GM12878 (cell line): ENCODE results near the gene PRDM16. TPM values are rescaled to one million over a fixed set of nuclear protein-coding genes. Genes with fewer than 3 reads are reported as not detected.

Experiments used
- ATAC-seq: fragments of 200-7000 bp; cut with Tn5 transposase; 3 replicates; pipeline ENCODE4 v1.9.1; 2020; ENCODE audit warnings: mild to moderate bottlenecking, moderate library complexity
- BruUV-seq: library from RNA; stranded (reverse); fragments of 400-500 nt; replicated peaks from 2 replicates; lab custom pipeline; 2021; lab: Mats Ljungman, UMichigan
- CTCF ChIA-PET: fragments of 300-600 bp; sonication (Branson Sonifier 250); formaldehyde crosslinking; extraction: SDS; loops from one replicate; lab custom pipeline; 2021; ENCODE audit warnings: inconsistent platforms; lab: Yijun Ruan, JAX
- POLR2A ChIA-PET: fragments of 350-600 bp; formaldehyde crosslinking; extraction: SDS; loops from one replicate; lab custom pipeline; 2021; ENCODE audit warnings: inconsistent platforms; lab: Charles Lee
- RAD21 ChIA-PET: fragments of 300-600 bp; sonication (Branson Sonifier 250); formaldehyde crosslinking; loops from one replicate; lab custom pipeline; 2023; ENCODE audit warnings: antibody characterized with exemption; ENCODE audit not compliant: unreplicated experiment; lab: Charles Lee
- SMC1A ChIA-PET: fragments of 300-600 bp; sonication (Branson Sonifier 250); formaldehyde crosslinking; loops from one replicate; lab custom pipeline; 2023; ENCODE audit not compliant: unreplicated experiment, uncharacterized antibody; lab: Charles Lee
- DNase-seq: peaks from one replicate; pipeline ENCODE4 v3.0.0-alpha.2; 2011; ENCODE audit warnings: low read depth, low spot score
- FAIRE-seq: peaks from 3 replicates; lab custom pipeline; 2011; peaks lifted over from hg19 to GRCh38; lab: Jason Lieb, UNC
- H2AFZ ChIP-seq: 2 replicates; pipeline ENCODE4 v1.6.0; 2011; ENCODE audit warnings: low read depth, low read length, control low read depth; ENCODE audit not compliant: control insufficient read depth
- H3K27ac ChIP-seq: 2 replicates; pipeline ENCODE4 v1.5.1; 2011; ENCODE audit warnings: control low read depth; ENCODE audit not compliant: control insufficient read depth, insufficient read depth
- H3K27me3 ChIP-seq, 2 experiments: replicated peaks in 1 of 2; 2 replicates each; pipeline versions ENCODE4 v1.6.0 to v1.6.1; 2011; ENCODE audit warnings: low read length in 1 of 2; ENCODE audit not compliant: control insufficient read depth in 2 of 2, insufficient read depth in 2 of 2
- H3K36me3 ChIP-seq, 2 experiments: 2 replicates each; pipeline ENCODE4 v1.5.1; 2011; ENCODE audit warnings: low read length in 1 of 2; ENCODE audit not compliant: control insufficient read depth in 2 of 2, insufficient read depth in 2 of 2
- H3K4me1 ChIP-seq: 2 replicates; pipeline ENCODE4 v1.6.1; 2011; ENCODE audit warnings: mild to moderate bottlenecking, low read length, moderate library complexity, mixed read lengths; ENCODE audit not compliant: control insufficient read depth, insufficient read depth
- H3K4me2 ChIP-seq: 2 replicates; pipeline ENCODE4 v1.6.0; 2011; ENCODE audit warnings: control low read depth; ENCODE audit not compliant: control insufficient read depth, insufficient read depth
- H3K4me3 ChIP-seq: fragments of 200-600 bp; sonication (generic); 2 replicates; pipeline ENCODE4 v1.5.1; 2016
- H3K79me2 ChIP-seq: 2 replicates; pipeline ENCODE4 v1.6.0; 2011; ENCODE audit warnings: low read length; ENCODE audit not compliant: control insufficient read depth, insufficient read depth
- H3K9ac ChIP-seq: 2 replicates; pipeline ENCODE4 v1.8.0; 2011; ENCODE audit warnings: low read length, control low read depth, mixed read lengths; ENCODE audit not compliant: control insufficient read depth, insufficient read depth
- H3K9me3 ChIP-seq: replicated peaks from 3 replicates; pipeline ENCODE4 v1.5.1; 2011; ENCODE audit warnings: mild to moderate bottlenecking, low read length; ENCODE audit not compliant: control insufficient read depth, insufficient read depth
- H4K20me1 ChIP-seq: 2 replicates; pipeline ENCODE4 v1.6.0; 2011; ENCODE audit not compliant: control insufficient read depth, insufficient read depth
- CBX3 ChIP-seq: fragments of 200-600 bp; sonication (generic); IDR thresholded peaks from 2 replicates; pipeline ENCODE4 v1.6.1; 2016; ENCODE audit warnings: low read depth, borderline replicate concordance
- CHD2 ChIP-seq: IDR thresholded peaks from 2 replicates; pipeline ENCODE4 v1.6.1; 2011; ENCODE audit warnings: low read depth, low read length, improper control_type of control experiment, borderline replicate concordance
- EED ChIP-seq: sonication (generic); IDR thresholded peaks from 2 replicates; pipeline ENCODE4 v1.6.1; 2016; ENCODE audit warnings: antibody characterized with exemption, low read depth
- NFXL1 ChIP-seq: fragments of 450-650 bp; IDR thresholded peaks from 2 replicates; pipeline ENCODE4 v1.6.1; 2017; ENCODE audit warnings: antibody characterized with exemption, mild to moderate bottlenecking, borderline replicate concordance
- RAD21 ChIP-seq: IDR thresholded peaks from 2 replicates; pipeline ENCODE4 v1.6.1; 2011; ENCODE audit warnings: mild to moderate bottlenecking, low read depth, low read length, moderate library complexity; ENCODE audit not compliant: insufficient read depth
- SREBF2 ChIP-seq: IDR thresholded peaks from 2 replicates; pipeline ENCODE4 v1.6.1; 2012; ENCODE audit warnings: mild to moderate bottlenecking, low read length
- YBX1 ChIP-seq: fragments of 450-650 bp; IDR thresholded peaks from 2 replicates; pipeline ENCODE4 v1.6.1; 2016; ENCODE audit warnings: antibody characterized with exemption
- ZNF622 ChIP-seq: fragments of 450-650 bp; IDR thresholded peaks from 2 replicates; pipeline ENCODE4 v1.6.1; 2017; ENCODE audit warnings: mild to moderate bottlenecking, inconsistent platforms
- WGBS: methylation state at CpG from one replicate; pipeline ENCODE4 v1.1.6; 2016; ENCODE audit warnings: low lambda C conversion rate; ENCODE audit not compliant: insufficient replicate concordance, insufficient coverage; ENCODE audit errors: missing lambda C conversion rate; 5-methylcytosine and 5-hydroxymethylcytosine counted together
- in situ Hi-C: fragments of 300-500 bp; cut with MboI; formaldehyde crosslinking; loops from 9 replicates; pipeline ENCODE4 v1.14.3; 2018; ENCODE audit warnings: mixed read lengths
- intact Hi-C: fragments of 100-400 bp; cut with micrococcal nuclease; formaldehyde crosslinking; loops from one replicate; pipeline ENCODE4 v1.14.2; 2022; ENCODE audit not compliant: unreplicated experiment
- polyA plus RNA-seq, 11 experiments: library from polyadenylated mRNA; depleted of rRNA in 4 of 11; unstranded in 6 of 11; stranded (reverse) in 5 of 11; fragments of >200 nt; fragmentation: Nextera tagmentation in 4 of 11; fragmentation: Illumina TruSeq in 1 of 11; extraction: Ambion mirVana in 4 of 11; extraction: Trizol in 1 of 11; gene quantifications; 1 replicate in 1 of 11; 2 replicates in 10 of 11; pipeline versions ENCODE4 v1.2.1 to v1.2.3, GENCODE V29; 2011 to 2016; ENCODE audit warnings: inconsistent platforms in 2 of 11, missing spikeins in 2 of 11, low read depth in 1 of 11
- total RNA-seq, 4 experiments: library from RNA; depleted of rRNA in 3 of 4; stranded (reverse); fragments of >200 nt in 3 of 4; fragmentation: Illumina TruSeq in 1 of 4; extraction: Trizol in 1 of 4; gene quantifications; 2 replicates each; pipeline versions ENCODE4 v1.2.1 to v1.2.3, GENCODE V29; 2013 to 2021
- TF ChIP-seq, protein P1 (sequence below): fragments of 450-650 bp; formaldehyde crosslinking; IDR thresholded peaks from 2 replicates; pipeline ENCODE4 v1.4.0; 2020; ENCODE audit warnings: mild to moderate bottlenecking, moderate library complexity
- TF ChIP-seq, protein P2 (sequence below): IDR thresholded peaks from 2 replicates; pipeline ENCODE4 v1.6.1; 2011; ENCODE audit warnings: borderline replicate concordance, low read depth, mild to moderate bottlenecking, moderate library complexity, mixed read lengths, low read length; ENCODE audit not compliant: insufficient read depth; ENCODE audit errors: extremely low read length
- TF ChIP-seq, protein P3 (sequence below): fragments of 150-350 bp; IDR thresholded peaks from 2 replicates; pipeline ENCODE4 v1.6.1; 2016; ENCODE audit warnings: low read depth, low read length

The PRDM16 gene
- total and polyA plus RNA-seq, 10 of the 15 experiments (the other 5 are each of a cell fraction or from before 2014, with no cell fraction given): 0.03 TPM; not detected in 9

DNA sequence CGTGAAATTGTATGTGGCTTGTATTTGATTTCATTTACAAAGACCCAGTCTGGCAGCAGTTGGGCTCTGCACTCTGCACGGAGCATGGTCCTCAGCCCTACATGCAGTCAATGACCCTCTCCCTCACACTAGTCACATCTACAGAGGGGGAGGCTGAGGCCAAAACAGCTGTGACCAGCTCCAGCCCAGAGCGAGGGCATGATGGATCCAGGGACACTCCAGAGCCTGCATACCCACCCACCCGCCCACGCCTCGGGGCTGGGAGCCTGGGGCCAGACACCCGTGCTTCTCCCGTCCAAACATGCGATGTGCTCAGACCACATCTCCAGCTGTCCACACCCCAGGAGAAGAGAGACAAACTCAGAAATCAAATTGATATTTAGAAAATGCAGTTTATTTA, 14.0 kb upstream of the PRDM16 start:
- RAD21 ChIA-PET: no interaction called here
- Histone ChIP-seq H3K4me3 (no peak overlapping the region), H3K79me2 (no peaks in the 10 kb centered on the region), H3K27ac (no peak overlapping the region), H4K20me1 (no peaks in the 10 kb centered on the region), H2AFZ (no peak overlapping the region), H3K9ac (no peak overlapping the region), H3K27me3 (no peaks in the 10 kb centered on the region), H3K4me2 (no peak overlapping the region), H3K4me1 (no peaks in the 10 kb centered on the region), H3K9me3 (no peaks in the 10 kb centered on the region), H3K36me3 (no peaks in the 10 kb centered on the region)
- POLR2A ChIA-PET: no interaction called here
- in situ Hi-C loops: no loop called here
- 58% methylated on average over 8 of the region's 9 CpGs for WGBS
- intact Hi-C loops: no loop called here
- FAIRE-seq: no peak
- CTCF ChIA-PET: interaction anchor here (0.7 kb wide), 1 partner anchor 20 kb away, joined by 3 read pairs; no protein-coding TSS in a partner anchor
- TF ChIP-seq NFXL1: no peak
- TF ChIP-seq, protein P1, sequence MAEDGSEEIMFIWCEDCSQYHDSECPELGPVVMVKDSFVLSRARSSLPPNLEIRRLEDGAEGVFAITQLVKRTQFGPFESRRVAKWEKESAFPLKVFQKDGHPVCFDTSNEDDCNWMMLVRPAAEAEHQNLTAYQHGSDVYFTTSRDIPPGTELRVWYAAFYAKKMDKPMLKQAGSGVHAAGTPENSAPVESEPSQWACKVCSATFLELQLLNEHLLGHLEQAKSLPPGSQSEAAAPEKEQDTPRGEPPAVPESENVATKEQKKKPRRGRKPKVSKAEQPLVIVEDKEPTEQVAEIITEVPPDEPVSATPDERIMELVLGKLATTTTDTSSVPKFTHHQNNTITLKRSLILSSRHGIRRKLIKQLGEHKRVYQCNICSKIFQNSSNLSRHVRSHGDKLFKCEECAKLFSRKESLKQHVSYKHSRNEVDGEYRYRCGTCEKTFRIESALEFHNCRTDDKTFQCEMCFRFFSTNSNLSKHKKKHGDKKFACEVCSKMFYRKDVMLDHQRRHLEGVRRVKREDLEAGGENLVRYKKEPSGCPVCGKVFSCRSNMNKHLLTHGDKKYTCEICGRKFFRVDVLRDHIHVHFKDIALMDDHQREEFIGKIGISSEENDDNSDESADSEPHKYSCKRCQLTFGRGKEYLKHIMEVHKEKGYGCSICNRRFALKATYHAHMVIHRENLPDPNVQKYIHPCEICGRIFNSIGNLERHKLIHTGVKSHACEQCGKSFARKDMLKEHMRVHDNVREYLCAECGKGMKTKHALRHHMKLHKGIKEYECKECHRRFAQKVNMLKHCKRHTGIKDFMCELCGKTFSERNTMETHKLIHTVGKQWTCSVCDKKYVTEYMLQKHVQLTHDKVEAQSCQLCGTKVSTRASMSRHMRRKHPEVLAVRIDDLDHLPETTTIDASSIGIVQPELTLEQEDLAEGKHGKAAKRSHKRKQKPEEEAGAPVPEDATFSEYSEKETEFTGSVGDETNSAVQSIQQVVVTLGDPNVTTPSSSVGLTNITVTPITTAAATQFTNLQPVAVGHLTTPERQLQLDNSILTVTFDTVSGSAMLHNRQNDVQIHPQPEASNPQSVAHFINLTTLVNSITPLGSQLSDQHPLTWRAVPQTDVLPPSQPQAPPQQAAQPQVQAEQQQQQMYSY (CRISPR knock-in tag): no peak
- TF ChIP-seq, protein P2, sequence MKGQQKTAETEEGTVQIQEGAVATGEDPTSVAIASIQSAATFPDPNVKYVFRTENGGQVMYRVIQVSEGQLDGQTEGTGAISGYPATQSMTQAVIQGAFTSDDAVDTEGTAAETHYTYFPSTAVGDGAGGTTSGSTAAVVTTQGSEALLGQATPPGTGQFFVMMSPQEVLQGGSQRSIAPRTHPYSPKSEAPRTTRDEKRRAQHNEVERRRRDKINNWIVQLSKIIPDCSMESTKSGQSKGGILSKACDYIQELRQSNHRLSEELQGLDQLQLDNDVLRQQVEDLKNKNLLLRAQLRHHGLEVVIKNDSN: no peak
- TF ChIP-seq CBX3: no peak
- TF ChIP-seq, protein P3, sequence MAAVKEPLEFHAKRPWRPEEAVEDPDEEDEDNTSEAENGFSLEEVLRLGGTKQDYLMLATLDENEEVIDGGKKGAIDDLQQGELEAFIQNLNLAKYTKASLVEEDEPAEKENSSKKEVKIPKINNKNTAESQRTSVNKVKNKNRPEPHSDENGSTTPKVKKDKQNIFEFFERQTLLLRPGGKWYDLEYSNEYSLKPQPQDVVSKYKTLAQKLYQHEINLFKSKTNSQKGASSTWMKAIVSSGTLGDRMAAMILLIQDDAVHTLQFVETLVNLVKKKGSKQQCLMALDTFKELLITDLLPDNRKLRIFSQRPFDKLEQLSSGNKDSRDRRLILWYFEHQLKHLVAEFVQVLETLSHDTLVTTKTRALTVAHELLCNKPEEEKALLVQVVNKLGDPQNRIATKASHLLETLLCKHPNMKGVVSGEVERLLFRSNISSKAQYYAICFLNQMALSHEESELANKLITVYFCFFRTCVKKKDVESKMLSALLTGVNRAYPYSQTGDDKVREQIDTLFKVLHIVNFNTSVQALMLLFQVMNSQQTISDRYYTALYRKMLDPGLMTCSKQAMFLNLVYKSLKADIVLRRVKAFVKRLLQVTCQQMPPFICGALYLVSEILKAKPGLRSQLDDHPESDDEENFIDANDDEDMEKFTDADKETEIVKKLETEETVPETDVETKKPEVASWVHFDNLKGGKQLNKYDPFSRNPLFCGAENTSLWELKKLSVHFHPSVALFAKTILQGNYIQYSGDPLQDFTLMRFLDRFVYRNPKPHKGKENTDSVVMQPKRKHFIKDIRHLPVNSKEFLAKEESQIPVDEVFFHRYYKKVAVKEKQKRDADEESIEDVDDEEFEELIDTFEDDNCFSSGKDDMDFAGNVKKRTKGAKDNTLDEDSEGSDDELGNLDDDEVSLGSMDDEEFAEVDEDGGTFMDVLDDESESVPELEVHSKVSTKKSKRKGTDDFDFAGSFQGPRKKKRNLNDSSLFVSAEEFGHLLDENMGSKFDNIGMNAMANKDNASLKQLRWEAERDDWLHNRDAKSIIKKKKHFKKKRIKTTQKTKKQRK: no peak
- TF ChIP-seq SREBF2: no peak
- TF ChIP-seq EED: no peak
- no peak for TF ChIP-seq RAD21
- no peak for TF ChIP-seq ZNF622
- TF ChIP-seq CHD2: no peak
- no peak for TF ChIP-seq YBX1
- SMC1A ChIA-PET: no interaction called here
- BruUV-seq: no TSS peak
- ATAC-seq: no peak
- no peak for DNase-seq
